T-cell (primary cell): Measurements from ENCODE around the gene ADARB2. TPM values are rescaled to one million over a fixed set of nuclear protein-coding genes. Genes with fewer than 3 reads are reported as not detected.
A peak's percentile ranks its signal among the peaks of the same experiment; 100 is the strongest.

Source experiments
- ATAC-seq, 4 experiments: fragments of 200-7000 bp in 3 of 4; fragments of 150-1000 bp in 1 of 4; cut with Tn5 transposase; replicated peaks in 1 of 4; 1 replicate in 3 of 4; 2 replicates in 1 of 4; pipeline ENCODE4 v1.10.0; 2021; ENCODE audit warnings: moderate library complexity in 3 of 4, mild to moderate bottlenecking in 2 of 4, moderate number of reproducible peaks in 1 of 4
- CTCF ChIA-PET, 2 donors: fragments of 300-600 bp; sonication (Branson Sonifier 250); formaldehyde crosslinking; loops; one replicate each; lab custom pipeline; 2022; ENCODE audit warnings: antibody characterized with exemption in 2 of 2; lab: Charles Lee
- POLR2A ChIA-PET, 2 donors: fragments of 300-600 bp; sonication (Branson Sonifier 250); formaldehyde crosslinking; loops; one replicate each; lab custom pipeline; 2022; ENCODE audit warnings: antibody characterized with exemption in 2 of 2; lab: Charles Lee
- DNase-seq, 35 experiments: peaks; one replicate each; pipeline versions ENCODE4 v3.0.0 to v3.0.0-alpha.2; 2013 to 2023
- H3K27ac ChIP-seq: one replicate; pipeline ENCODE4 v1.5.1; 2013; ENCODE audit warnings: low read length
- H3K27me3 ChIP-seq, 2 experiments: replicated peaks in 1 of 2; 1 replicate in 1 of 2; 2 replicates in 1 of 2; pipeline versions ENCODE4 v1.6.1 to v1.7.0; 2013; ENCODE audit warnings: low read length in 1 of 2, mixed read lengths in 1 of 2; ENCODE audit not compliant: control insufficient read depth in 2 of 2, insufficient read depth in 2 of 2; ENCODE audit errors: extremely low read depth in 1 of 2
- H3K36me3 ChIP-seq, 2 donors: 1 replicate in 1 of 2; 2 replicates in 1 of 2; pipeline versions ENCODE4 v1.6.1 to v1.7.0; 2013; ENCODE audit warnings: low read length in 1 of 2; ENCODE audit not compliant: control insufficient read depth in 2 of 2, insufficient read depth in 1 of 2; ENCODE audit errors: extremely low read depth in 1 of 2
- H3K4me1 ChIP-seq, 2 experiments: 1 replicate in 1 of 2; 2 replicates in 1 of 2; pipeline versions ENCODE4 v1.6.1 to v1.7.0; 2013; ENCODE audit warnings: low read length in 2 of 2, mixed read lengths in 1 of 2; ENCODE audit not compliant: insufficient read depth in 2 of 2, control insufficient read depth in 1 of 2; ENCODE audit errors: extremely low read depth in 1 of 2
- H3K4me3 ChIP-seq, 2 donors: 1 replicate in 1 of 2; 2 replicates in 1 of 2; pipeline versions ENCODE4 v1.5.1 to v1.7.0; 2013; ENCODE audit warnings: mild to moderate bottlenecking in 2 of 2, low read length in 1 of 2, moderate library complexity in 1 of 2; ENCODE audit not compliant: control insufficient read depth in 1 of 2; ENCODE audit errors: extremely low read depth in 1 of 2
- H3K9me3 ChIP-seq: 2 replicates; pipeline ENCODE4 v1.7.0; 2013
- H3K27ac Mint-ChIP-seq, 2 donors: one replicate each; pipeline ENCODE4 v1.8.0; 2020 to 2021; ENCODE audit warnings: mild to moderate bottlenecking in 2 of 2, mixed read lengths in 2 of 2
- H3K27me3 Mint-ChIP-seq, 2 donors: one replicate each; pipeline ENCODE4 v1.8.0; 2021 to 2022; ENCODE audit warnings: mixed read lengths in 2 of 2
- H3K36me3 Mint-ChIP-seq: one replicate; pipeline ENCODE4 v1.8.0; 2021; ENCODE audit warnings: mixed read lengths
- H3K4me1 Mint-ChIP-seq, 3 donors: one replicate each; pipeline ENCODE4 v1.8.0; 2020 to 2022; ENCODE audit warnings: mixed read lengths in 3 of 3, mild to moderate bottlenecking in 1 of 3
- H3K4me3 Mint-ChIP-seq, 3 donors: one replicate each; pipeline ENCODE4 v1.8.0; 2020 to 2022; ENCODE audit warnings: mild to moderate bottlenecking in 3 of 3, mixed read lengths in 3 of 3, moderate library complexity in 3 of 3
- H3K9me3 Mint-ChIP-seq, 3 donors: one replicate each; pipeline ENCODE4 v1.8.0; 2020 to 2022; ENCODE audit warnings: mixed read lengths in 3 of 3
- WGBS: methylation state at CpG from one replicate; pipeline ENCODE4 v1.1.5; 2013; ENCODE audit warnings: missing lambda C conversion rate; ENCODE audit not compliant: insufficient coverage; 5-methylcytosine and 5-hydroxymethylcytosine counted together
- total RNA-seq, 35 experiments: library from RNA in 6 of 35; stranded (reverse) in 6 of 35; fragments of 120-200 nt in 1 of 35; gene quantifications; one replicate each; pipeline versions ENCODE4 v1.2.1 to v1.2.4 and lab custom pipeline; 2013 to 2026

Gene ADARB2
- total RNA-seq, 5 donors from 2014 or later (not counting 1 experiment from before 2014, with no cell fraction given), result 0.07 to 4.0 (median 0.41) TPM

DNA sequence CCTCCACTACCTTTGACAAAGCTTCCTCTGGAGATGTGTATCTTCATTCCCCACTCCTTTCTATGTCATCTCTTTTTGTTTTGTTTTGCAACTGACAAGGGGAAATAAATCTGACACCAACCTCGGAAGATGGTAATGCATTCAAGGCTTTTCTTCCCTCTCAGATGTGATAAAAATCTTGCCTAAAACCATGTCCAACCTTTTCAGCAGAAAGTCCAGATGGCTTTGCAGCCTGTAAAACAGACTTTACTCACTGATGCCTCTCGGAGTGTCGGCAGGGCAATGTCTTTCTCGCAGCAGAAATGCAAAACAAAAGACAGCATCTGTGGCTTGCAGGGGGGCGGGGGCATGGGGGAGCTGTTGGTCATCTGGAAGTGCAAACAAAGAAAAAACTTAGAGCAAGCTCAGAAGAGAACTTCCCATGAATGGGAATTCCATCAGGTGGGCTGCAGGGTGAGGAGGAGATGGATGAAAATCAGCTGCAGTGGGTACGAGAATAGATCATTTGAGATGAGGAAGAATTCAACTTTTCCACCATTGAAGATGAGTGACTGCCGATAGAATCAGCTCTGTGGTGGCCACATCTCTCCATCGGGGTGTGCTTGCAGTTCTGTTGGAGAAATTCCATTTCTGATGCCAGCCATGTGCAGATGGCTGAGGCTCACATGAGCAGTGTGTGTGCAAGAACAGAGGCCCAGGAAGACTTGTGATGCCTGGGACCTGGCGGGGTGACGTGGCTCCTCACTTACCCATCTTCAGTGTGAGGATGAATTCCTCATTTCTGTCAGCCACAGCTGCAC lies 443.5 kb downstream of the ADARB2 start:
- Histone ChIP-seq H3K9me3 (no peaks in the 10 kb centered on the region), H3K4me1 (no peaks in the 10 kb centered on the region), H3K36me3 (no peaks in the 10 kb centered on the region), H3K27me3 (peaks cover 0 to 41% of the 10 kb centered on the region in 2 experiments), H3K27ac (no peak overlapping the region), H3K4me3 (no peak overlapping the region)
- Mint-ChIP-seq H3K4me1 (peaks cover 6 to 15% (median 7%) of the 10 kb centered on the region in 3 donors), H3K4me3 (no peak overlapping the region), H3K27me3 (peaks cover 7 to 22% of the 10 kb centered on the region in 2 donors), H3K27ac (no peak overlapping the region), H3K36me3 (no peaks in the 10 kb centered on the region), H3K9me3 (no peaks in the 10 kb centered on the region)
- DNase-seq (no peak), ATAC-seq (no peak)
- CTCF ChIA-PET, result no interaction called here
- POLR2A ChIA-PET, result no interaction called here
- WGBS, result 54% methylated on average over 8 of the region's 10 CpGs

DNA sequence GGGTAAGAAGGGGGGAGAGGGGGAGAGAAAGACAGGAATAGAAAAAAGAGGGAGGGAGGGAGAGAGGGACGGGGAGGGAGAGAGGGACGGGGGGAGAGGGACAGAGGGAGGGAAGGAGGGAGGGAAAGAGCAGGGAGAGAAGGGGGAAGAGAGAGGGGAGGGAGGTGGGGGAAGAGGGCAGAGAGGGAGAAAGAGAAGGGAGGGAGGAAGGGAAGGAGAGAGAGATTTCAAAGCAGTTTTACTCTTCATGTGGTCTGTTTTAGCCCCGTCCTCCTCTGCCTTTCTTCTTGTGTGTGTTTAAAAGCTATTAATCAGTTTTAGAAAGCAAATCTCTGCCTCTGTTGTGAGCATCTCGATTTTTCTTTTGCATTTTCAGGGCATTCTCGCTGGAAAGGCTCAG lies 444.2 kb downstream of the ADARB2 start:
- H3K9me3 Mint-ChIP-seq, result no peaks in the 10 kb centered on the region
- Histone ChIP-seq H3K4me1 (no peaks in the 10 kb centered on the region), H3K9me3 (no peaks in the 10 kb centered on the region), H3K27ac (no peak overlapping the region), H3K27me3 (peaks cover 0 to 41% of the 10 kb centered on the region in 2 experiments), H3K4me3 (no peak overlapping the region), H3K36me3 (no peaks in the 10 kb centered on the region)
- ChIA-PET POLR2A (no interaction called here), CTCF (no interaction called here)
- no peaks in the 10 kb centered on the region for H3K36me3 Mint-ChIP-seq
- peaks cover 5 to 21% of the 10 kb centered on the region in 2 donors for H3K27me3 Mint-ChIP-seq
- no peak for ATAC-seq
- H3K4me3 Mint-ChIP-seq, result no peak overlapping the region
- H3K27ac Mint-ChIP-seq, result no peak overlapping the region
- 28% methylated on average over 2 of the region's 5 CpGs for WGBS
- peaks cover 6 to 12% (median 7%) of the 10 kb centered on the region in 3 donors for H3K4me1 Mint-ChIP-seq
- DNase-seq, result no peak

DNA sequence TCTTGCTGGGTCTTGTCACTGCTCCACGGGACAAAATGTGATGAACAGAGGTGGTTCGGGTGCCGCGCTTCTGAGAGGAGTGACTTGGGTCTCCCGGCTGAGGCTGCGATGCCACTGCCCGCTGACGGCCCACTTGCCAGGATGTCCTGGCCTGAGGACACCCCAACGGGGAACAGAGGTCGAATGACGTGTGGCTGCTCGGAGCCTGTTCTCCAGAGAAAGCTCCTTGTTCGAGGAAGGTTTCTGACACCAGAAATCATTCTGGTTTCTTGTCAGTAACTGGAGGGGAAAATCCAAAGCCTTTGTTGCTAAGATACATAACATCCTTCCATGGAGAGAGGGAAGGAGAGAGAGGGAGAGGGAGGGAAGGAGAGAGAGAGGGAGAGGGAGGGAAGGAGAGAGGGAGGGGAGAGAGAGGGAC lies 444.7 kb downstream of the ADARB2 start:
- no peak for ATAC-seq
- Mint-ChIP-seq H3K4me1 (peaks cover 9 to 17% (median 9%) of the 10 kb centered on the region in 3 donors), H3K27ac (no peak overlapping the region), H3K4me3 (peak overlapping the region in 1 of 3 donors; percentile 28), H3K36me3 (no peaks in the 10 kb centered on the region), H3K9me3 (no peaks in the 10 kb centered on the region), H3K27me3 (peaks cover 5 to 21% of the 10 kb centered on the region in 2 donors)
- POLR2A ChIA-PET, result no interaction called here
- WGBS, result 72% methylated on average over 12 of the region's 13 CpGs
- CTCF ChIA-PET, result no interaction called here
- no peak for DNase-seq
- no peaks in the 10 kb centered on the region for H3K36me3 ChIP-seq
- H3K4me1 ChIP-seq, result no peaks in the 10 kb centered on the region
- peaks cover 0 to 37% of the 10 kb centered on the region in 2 experiments for H3K27me3 ChIP-seq
- no peaks in the 10 kb centered on the region for H3K9me3 ChIP-seq
- H3K4me3 ChIP-seq, result no peak overlapping the region
- H3K27ac ChIP-seq, result no peak overlapping the region

DNA sequence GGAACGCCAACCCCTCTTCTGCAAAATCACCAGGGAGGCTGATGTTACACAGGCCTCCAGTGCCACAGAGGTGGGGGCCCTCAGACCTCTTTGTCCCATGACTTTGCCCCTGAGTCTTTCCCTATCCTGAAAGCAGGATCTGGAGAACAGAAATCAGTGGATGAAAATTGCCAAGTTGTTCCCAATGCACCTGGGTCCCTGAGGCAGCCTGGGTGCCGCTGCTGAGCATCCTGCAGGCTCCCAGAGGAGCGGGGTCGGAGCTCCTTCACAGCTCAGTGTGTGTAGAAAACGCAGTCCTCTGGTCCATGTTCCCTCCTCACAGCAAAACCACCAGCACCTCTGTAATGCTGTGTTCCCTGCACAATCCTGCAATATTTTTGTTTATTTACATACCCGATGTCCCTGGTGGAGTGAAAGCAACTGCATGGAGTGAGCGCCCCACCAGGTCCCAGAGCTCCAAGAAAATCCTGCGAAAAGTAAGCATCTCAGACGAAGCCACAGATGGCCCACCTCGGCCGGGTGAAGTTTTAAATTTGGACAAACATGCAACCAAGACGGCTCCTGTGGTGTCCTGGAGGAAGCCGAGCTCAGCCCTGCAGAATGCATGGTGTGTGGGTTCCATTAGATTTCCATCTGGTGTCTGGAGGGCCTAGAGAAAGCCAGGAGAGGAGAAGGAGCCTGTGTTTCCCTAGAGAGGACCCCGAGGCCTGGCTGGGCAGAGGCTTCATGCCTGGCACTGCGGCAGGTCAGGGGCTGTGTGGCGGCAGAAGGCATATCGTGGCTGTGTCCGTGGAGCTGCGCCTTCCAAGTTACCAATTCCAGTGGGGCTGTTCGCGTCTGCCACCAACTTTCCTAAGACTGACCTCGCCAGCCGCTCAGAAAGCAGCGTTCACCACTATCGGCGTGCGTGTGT lies 445.9 kb downstream of the ADARB2 start:
- H3K27ac ChIP-seq, result no peak overlapping the region
- no peaks in the 10 kb centered on the region for H3K9me3 ChIP-seq
- POLR2A ChIA-PET, result no interaction called here
- no peaks in the 10 kb centered on the region for H3K36me3 ChIP-seq
- ATAC-seq (no peak), DNase-seq (no peak)
- Mint-ChIP-seq H3K9me3 (no peaks in the 10 kb centered on the region), H3K27ac (no peak overlapping the region), H3K27me3 (peaks cover 5 to 20% of the 10 kb centered on the region in 2 donors), H3K4me1 (peaks cover 9 to 20% (median 9%) of the 10 kb centered on the region in 3 donors), H3K36me3 (no peaks in the 10 kb centered on the region), H3K4me3 (no peak overlapping the region)
- CTCF ChIA-PET, result no interaction called here
- H3K4me1 ChIP-seq, result no peaks in the 10 kb centered on the region
- WGBS, result 80% methylated on average over 24 of the region's 27 CpGs
- peaks cover 0 to 31% of the 10 kb centered on the region in 2 experiments for H3K27me3 ChIP-seq
- no peak overlapping the region for H3K4me3 ChIP-seq

DNA sequence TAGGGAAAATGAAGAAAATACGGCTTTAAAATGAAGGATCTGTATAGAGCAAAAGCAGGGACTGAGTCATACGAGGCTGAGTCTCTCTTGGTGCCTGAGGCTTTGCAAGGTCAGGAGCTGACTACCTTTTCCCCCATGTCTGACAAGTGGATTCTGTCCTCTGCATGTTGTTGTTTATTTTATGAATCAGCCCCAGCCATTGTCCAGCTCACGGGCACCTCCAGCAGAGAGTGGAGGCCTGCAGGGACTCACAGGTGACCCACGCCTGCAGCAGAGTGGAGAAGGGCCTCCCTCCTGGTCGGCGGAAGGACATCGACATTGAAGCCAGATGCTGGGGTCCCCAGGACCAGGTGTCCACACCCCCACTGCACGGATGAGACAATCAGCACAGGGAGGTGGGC lies 447.3 kb downstream of the ADARB2 start:
- no peak overlapping the region for H3K4me3 Mint-ChIP-seq
- DNase-seq, result no peak
- Histone ChIP-seq H3K27ac (no peak overlapping the region), H3K36me3 (no peaks in the 10 kb centered on the region), H3K4me3 (no peak overlapping the region), H3K4me1 (no peaks in the 10 kb centered on the region), H3K9me3 (no peaks in the 10 kb centered on the region), H3K27me3 (peaks cover 0 to 28% of the 10 kb centered on the region in 2 experiments)
- POLR2A ChIA-PET, result no interaction called here
- CTCF ChIA-PET, result no interaction called here
- WGBS, result 94% methylated on average over 3 of the region's 8 CpGs
- no peaks in the 10 kb centered on the region for H3K36me3 Mint-ChIP-seq
- H3K9me3 Mint-ChIP-seq, result no peaks in the 10 kb centered on the region
- peaks cover 5 to 20% of the 10 kb centered on the region in 2 donors for H3K27me3 Mint-ChIP-seq
- no peak for ATAC-seq
- peaks cover 9 to 20% (median 9%) of the 10 kb centered on the region in 3 donors for H3K4me1 Mint-ChIP-seq
- no peak overlapping the region for H3K27ac Mint-ChIP-seq

DNA sequence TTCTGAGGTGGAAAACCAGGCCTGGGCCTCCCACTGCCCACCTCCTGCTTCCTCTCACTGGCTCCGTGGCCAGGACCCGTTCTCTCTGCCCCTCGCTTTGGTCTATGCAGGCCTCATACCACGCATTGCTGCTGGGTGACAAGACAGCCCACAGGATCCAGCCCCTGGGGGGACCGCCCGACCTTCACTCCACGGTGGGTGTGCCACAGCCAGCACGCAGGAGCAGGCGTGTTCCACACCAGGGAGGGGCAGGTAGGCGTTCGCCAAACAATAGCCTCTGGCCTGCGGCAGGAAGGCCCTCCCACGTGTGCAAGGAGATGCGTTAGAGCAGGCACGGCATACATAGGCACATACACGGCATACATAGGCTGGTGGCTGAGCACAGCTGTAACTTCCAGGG lies 447.7 kb downstream of the ADARB2 start:
- H3K36me3 ChIP-seq, result no peaks in the 10 kb centered on the region
- ATAC-seq, result no peak

More for the DNA sequence above, 447.7 kb downstream of the ADARB2 start:
- H3K4me1 Mint-ChIP-seq, result peaks cover 9 to 20% (median 9%) of the 10 kb centered on the region in 3 donors
- Histone ChIP-seq H3K9me3 (no peaks in the 10 kb centered on the region), H3K4me3 (no peak overlapping the region), H3K27ac (no peak overlapping the region), H3K4me1 (no peaks in the 10 kb centered on the region), H3K27me3 (peaks cover 0 to 31% of the 10 kb centered on the region in 2 experiments)
- no peak overlapping the region for H3K4me3 Mint-ChIP-seq
- no peaks in the 10 kb centered on the region for H3K9me3 Mint-ChIP-seq
- H3K27me3 Mint-ChIP-seq, result peaks cover 5 to 17% of the 10 kb centered on the region in 2 donors
- no peaks in the 10 kb centered on the region for H3K36me3 Mint-ChIP-seq
- 80% methylated on average over 14 of the region's 16 CpGs for WGBS
- DNase-seq, result no peak
- CTCF ChIA-PET, result no interaction called here
- POLR2A ChIA-PET, result no interaction called here
- no peak overlapping the region for H3K27ac Mint-ChIP-seq
